HUDEP-2 (cell line): ENCODE measurements around the gene GIMAP5.
"Not testable (repeated sequence)": the region's sequence is repeated elsewhere in the genome, so short reads cannot be mapped to it uniquely, and the experiment has no call there.

Experiments
- DNase-seq, 76 experiments: peaks; one replicate each; lab custom pipeline; 2025; ENCODE audit not compliant: unreplicated experiment in 76 of 76; lab: John Stamatoyannopoulos, UW

The GIMAP5 gene

GRCh38 chr7:150759479-150759878, 22.3 kb downstream of the GIMAP5 start:
- DNase-seq: no peak

GRCh38 chr7:150766334-150766709, 29.1 kb downstream of the GIMAP5 start:
- DNase-seq: no peak

- DNase-seq: no peak
Measured at GRCh38 chr7:150769768-150770167, 32.5 kb downstream of the GIMAP5 start.

- not testable (repeated sequence) for DNase-seq
Measured at GRCh38 chr7:150774131-150774530, 36.9 kb downstream of the GIMAP5 start.

- DNase-seq: no peak
Measured at GRCh38 chr7:150778014-150778737, 41.0 kb downstream of the GIMAP5 start.

- peak in 56 of 76 experiments; percentile 3 to 64 (median 40) for DNase-seq
Measured at GRCh38 chr7:150778738-150779301, 41.6 kb downstream of the GIMAP5 start.

- no peak for DNase-seq
Measured at GRCh38 chr7:150780292-150780691, 43.1 kb downstream of the GIMAP5 start.

GRCh38 chr7:150781103-150781502, 43.9 kb downstream of the GIMAP5 start:
- DNase-seq: no peak

GRCh38 chr7:150781961-150782360, 44.7 kb downstream of the GIMAP5 start:
- no peak for DNase-seq

- DNase-seq: no peak
Measured at GRCh38 chr7:150784120-150784736, 47.0 kb downstream of the GIMAP5 start.

- DNase-seq: no peak
Measured at GRCh38 chr7:150784954-150785353, 47.7 kb downstream of the GIMAP5 start.

GRCh38 chr7:150787321-150788281, 50.4 kb downstream of the GIMAP5 start:
- DNase-seq: peak in 58 of 76 experiments; percentile 5 to 91 (median 48)

- DNase-seq: peak in 3 of 76 experiments; percentile 11 to 21 (median 16)
Measured at GRCh38 chr7:150788474-150789269, 51.5 kb downstream of the GIMAP5 start.

GRCh38 chr7:150790416-150791075, 53.3 kb downstream of the GIMAP5 start:
- no peak for DNase-seq

- no peak for DNase-seq
Measured at GRCh38 chr7:150791304-150791703, 54.1 kb downstream of the GIMAP5 start.

GRCh38 chr7:150791746-150792452, 54.7 kb downstream of the GIMAP5 start:
- no peak for DNase-seq
